GM23338 (cell line): ENCODE measurements around the gene EXD3. TPM values are rescaled to one million over a fixed set of nuclear protein-coding genes. Genes with fewer than 3 reads are reported as not detected.

Experiments used
- ATAC-seq: fragments of 200-7000 bp; cut with Tn5 transposase; 3 replicates; pipeline ENCODE4 v1.9.1; 2020
- DNase-seq: peaks from one replicate; pipeline ENCODE4 v3.0.0-alpha.2; 2015; ENCODE audit warnings: low spot score
- H2AFZ ChIP-seq: fragments of 200-600 bp; sonication (generic); 2 replicates; pipeline ENCODE4 v1.8.0; 2016; ENCODE audit warnings: antibody characterized with exemption, mild to moderate bottlenecking, moderate library complexity
- H3F3A ChIP-seq: fragments of 200-600 bp; sonication (generic); replicated peaks from 2 replicates; pipeline ENCODE4 v1.8.0; 2017; ENCODE audit warnings: antibody characterized with exemption, mixed run types, low read depth
- H3K27ac ChIP-seq: fragments of 200-600 bp; sonication (generic); 2 replicates; pipeline ENCODE4 v1.6.1; 2016; ENCODE audit warnings: low read depth
- H3K27me3 ChIP-seq: fragments of 200-600 bp; sonication (generic); 2 replicates; pipeline ENCODE4 v1.8.0; 2016; ENCODE audit warnings: mild to moderate bottlenecking, mixed run types, moderate library complexity; ENCODE audit not compliant: insufficient read depth
- H3K36me3 ChIP-seq: fragments of 200-600 bp; sonication (generic); 2 replicates; pipeline ENCODE4 v1.8.0; 2016; ENCODE audit warnings: mild to moderate bottlenecking; ENCODE audit not compliant: insufficient read depth
- H3K4me1 ChIP-seq: fragments of 200-600 bp; sonication (generic); 2 replicates; pipeline ENCODE4 v1.8.0; 2016; ENCODE audit warnings: mild to moderate bottlenecking, moderate library complexity; ENCODE audit not compliant: insufficient read depth
- H3K4me2 ChIP-seq: fragments of 200-600 bp; sonication (generic); 2 replicates; pipeline ENCODE4 v1.7.1; 2017; ENCODE audit warnings: mixed run types
- H3K4me3 ChIP-seq: fragments of 200-600 bp; sonication (generic); 2 replicates; pipeline ENCODE4 v1.6.1; 2016; ENCODE audit warnings: mixed run types
- H3K79me2 ChIP-seq: fragments of 200-600 bp; sonication (generic); replicated peaks from 2 replicates; pipeline ENCODE4 v1.8.0; 2017; ENCODE audit warnings: mild to moderate bottlenecking; ENCODE audit not compliant: insufficient read depth
- H3K9me2 ChIP-seq: fragments of 200-600 bp; sonication (generic); 2 replicates; pipeline ENCODE4 v1.8.0; 2017; ENCODE audit not compliant: insufficient read depth
- H4K20me1 ChIP-seq: fragments of 200-600 bp; sonication (generic); replicated peaks from 2 replicates; pipeline ENCODE4 v1.8.0; 2017; ENCODE audit warnings: mild to moderate bottlenecking; ENCODE audit not compliant: insufficient read depth
- H3K27ac Mint-ChIP-seq: 2 replicates; pipeline ENCODE4 v1.8.0; 2020; ENCODE audit warnings: inconsistent platforms, mild to moderate bottlenecking, moderate library complexity, mixed read lengths
- H3K27me3 Mint-ChIP-seq: 3 replicates; pipeline ENCODE4 v1.8.0; 2022; ENCODE audit warnings: low read depth, mild to moderate bottlenecking, moderate library complexity, mixed read lengths, inconsistent platforms; ENCODE audit not compliant: insufficient read depth, poor library complexity
- H3K36me3 Mint-ChIP-seq: 3 replicates; pipeline ENCODE4 v1.8.0; 2021; ENCODE audit warnings: low read depth, mild to moderate bottlenecking, inconsistent platforms, moderate library complexity, mixed read lengths
- H3K4me1 Mint-ChIP-seq: 3 replicates; pipeline ENCODE4 v1.8.0; 2020; ENCODE audit warnings: mild to moderate bottlenecking, inconsistent platforms, mixed read lengths
- H3K4me3 Mint-ChIP-seq: 3 replicates; pipeline ENCODE4 v1.8.0; 2021; ENCODE audit warnings: moderate library complexity, mild to moderate bottlenecking, inconsistent platforms, mixed read lengths
- H3K9me3 Mint-ChIP-seq: 3 replicates; pipeline ENCODE4 v1.8.0; 2020; ENCODE audit warnings: moderate library complexity, mild to moderate bottlenecking, inconsistent platforms, mixed read lengths
- CREB1 ChIP-seq: fragments of 250-450 bp; sonication (Bioruptor Pico); IDR thresholded peaks from 2 replicates; pipeline ENCODE4 v1.5.0; 2020; ENCODE audit warnings: low read depth, mild to moderate bottlenecking, moderate library complexity
- EZH2 ChIP-seq: fragments of 200-600 bp; sonication (generic); IDR thresholded peaks from one replicate; pipeline ENCODE4 v1.8.0; 2017; ENCODE audit warnings: antibody characterized with exemption, mild to moderate bottlenecking, low read depth; ENCODE audit not compliant: unreplicated experiment
- EZH2phosphoT487 ChIP-seq: fragments of 200-600 bp; sonication (generic); IDR thresholded peaks from one replicate; pipeline ENCODE4 v1.8.1; 2018; ENCODE audit warnings: antibody characterized with exemption; ENCODE audit not compliant: unreplicated experiment
- NANOG ChIP-seq: IDR thresholded peaks from 2 replicates; pipeline ENCODE4 v1.6.1; 2016; ENCODE audit warnings: antibody characterized with exemption, borderline replicate concordance
- POLR2AphosphoS5 ChIP-seq: IDR thresholded peaks from 2 replicates; pipeline ENCODE4 v1.6.1; 2016; ENCODE audit warnings: antibody characterized with exemption, low read depth
- REST ChIP-seq: IDR thresholded peaks from one replicate; pipeline ENCODE4 v1.6.1; 2018; ENCODE audit warnings: antibody characterized with exemption; ENCODE audit not compliant: unreplicated experiment
- STAT1 ChIP-seq: IDR thresholded peaks from one replicate; pipeline ENCODE4 v1.6.1; 2016; ENCODE audit warnings: antibody characterized with exemption; ENCODE audit not compliant: unreplicated experiment
- ZNF114 ChIP-seq: fragments of 250-450 bp; sonication (Bioruptor Pico); IDR thresholded peaks from 2 replicates; pipeline ENCODE4 v1.5.0; 2020; ENCODE audit warnings: mild to moderate bottlenecking, moderate library complexity
- ZNF331 ChIP-seq: fragments of 250-450 bp; sonication (Bioruptor Pico); IDR thresholded peaks from 2 replicates; pipeline ENCODE4 v1.5.0; 2020; ENCODE audit warnings: low read depth, mild to moderate bottlenecking, moderate library complexity
- polyA plus RNA-seq: library from polyadenylated mRNA; unstranded; fragments of >200 nt; fragmentation: Nextera tagmentation; extraction: Ambion mirVana; gene quantifications from 2 replicates; pipeline ENCODE4 v1.2.1, GENCODE V29; 2016
- total RNA-seq: library from RNA; depleted of rRNA; stranded (reverse); fragments of >200 nt; shearing (Covaris generic); gene quantifications from 2 replicates; pipeline ENCODE4 v1.2.3, GENCODE V29; 2014
- TF ChIP-seq, protein P1 (sequence below), 2 experiments: fragments of 200-600 bp in 1 of 2; sonication (generic) in 1 of 2; conservative IDR thresholded peaks; 2 replicates each; pipeline versions ENCODE4 v1.5.1 to v1.6.1; 2016 to 2017; ENCODE audit warnings: antibody characterized with exemption in 2 of 2, low read depth in 2 of 2, mild to moderate bottlenecking in 2 of 2, moderate library complexity in 1 of 2
- TF ChIP-seq, protein P2 (sequence below): IDR thresholded peaks from 2 replicates; pipeline ENCODE4 v1.6.1; 2016; ENCODE audit warnings: antibody characterized with exemption

Gene EXD3
- total and polyA plus RNA-seq, 2 experiments from 2014 or later, result 3.6 to 9.7 TPM

DNA sequence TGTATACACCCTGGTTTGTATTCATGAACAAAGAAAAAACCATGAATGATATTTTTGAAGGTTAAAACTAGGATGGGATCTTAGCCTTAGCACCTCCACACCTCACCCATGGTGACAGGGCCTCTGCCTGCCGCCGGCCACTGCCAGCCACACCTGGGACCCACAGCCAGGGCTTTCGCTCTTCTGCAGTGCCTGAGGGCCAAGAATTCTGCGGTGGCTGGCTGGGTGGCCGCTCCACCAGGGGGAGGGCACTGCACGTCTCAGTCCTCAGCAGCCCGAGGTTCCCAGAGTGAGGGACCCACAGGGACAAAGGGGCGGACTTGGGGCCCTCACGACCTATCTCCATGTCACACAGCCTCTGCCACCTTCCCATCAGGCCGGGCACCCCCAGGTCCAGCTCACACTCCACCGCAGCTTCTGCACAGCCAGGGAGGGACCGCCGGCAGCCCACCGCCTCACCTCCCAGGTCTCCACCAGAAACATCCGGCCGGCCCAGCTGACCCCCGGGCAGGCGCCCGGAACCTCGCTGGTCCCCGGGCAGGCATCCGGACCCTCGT, 6.9 kb downstream of the EXD3 start:
- Histone ChIP-seq H3K27ac (no peak overlapping the region), H2AFZ (no peak overlapping the region), H3K36me3 (no peaks in the 10 kb centered on the region), H3F3A (0 out of 2 replicates have a peak, but pooled peaks cover 3% of the 10 kb centered on the region), H3K4me1 (0 out of 2 replicates have a peak, but pooled peaks cover 3% of the 10 kb centered on the region), H4K20me1 (peaks cover 4% of the 10 kb centered on the region), H3K79me2 (peaks cover 15% of the 10 kb centered on the region), H3K27me3 (no peaks in the 10 kb centered on the region), H3K4me3 (no peak overlapping the region), H3K9me2 (no peaks in the 10 kb centered on the region), H3K4me2 (no peak overlapping the region)
- H3K4me3 Mint-ChIP-seq, result no peak overlapping the region
- peaks cover 2% of the 10 kb centered on the region for H3K27me3 Mint-ChIP-seq
- no peaks in the 10 kb centered on the region for H3K9me3 Mint-ChIP-seq
- no peak for ATAC-seq
- no peak overlapping the region for H3K27ac Mint-ChIP-seq
- H3K36me3 Mint-ChIP-seq, result no peaks in the 10 kb centered on the region
- DNase-seq, result no peak
- TF ChIP-seq ZNF331 (no peak), ZNF114 (CRISPR knock-in tag) (no peak), CREB1 (CRISPR knock-in tag) (no peak)
- TF ChIP-seq, protein P1, sequence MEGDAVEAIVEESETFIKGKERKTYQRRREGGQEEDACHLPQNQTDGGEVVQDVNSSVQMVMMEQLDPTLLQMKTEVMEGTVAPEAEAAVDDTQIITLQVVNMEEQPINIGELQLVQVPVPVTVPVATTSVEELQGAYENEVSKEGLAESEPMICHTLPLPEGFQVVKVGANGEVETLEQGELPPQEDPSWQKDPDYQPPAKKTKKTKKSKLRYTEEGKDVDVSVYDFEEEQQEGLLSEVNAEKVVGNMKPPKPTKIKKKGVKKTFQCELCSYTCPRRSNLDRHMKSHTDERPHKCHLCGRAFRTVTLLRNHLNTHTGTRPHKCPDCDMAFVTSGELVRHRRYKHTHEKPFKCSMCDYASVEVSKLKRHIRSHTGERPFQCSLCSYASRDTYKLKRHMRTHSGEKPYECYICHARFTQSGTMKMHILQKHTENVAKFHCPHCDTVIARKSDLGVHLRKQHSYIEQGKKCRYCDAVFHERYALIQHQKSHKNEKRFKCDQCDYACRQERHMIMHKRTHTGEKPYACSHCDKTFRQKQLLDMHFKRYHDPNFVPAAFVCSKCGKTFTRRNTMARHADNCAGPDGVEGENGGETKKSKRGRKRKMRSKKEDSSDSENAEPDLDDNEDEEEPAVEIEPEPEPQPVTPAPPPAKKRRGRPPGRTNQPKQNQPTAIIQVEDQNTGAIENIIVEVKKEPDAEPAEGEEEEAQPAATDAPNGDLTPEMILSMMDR (conservative IDR thresholded peaks at IDR 0.05; ENCODE audit: low read depth in 2 of 2), result no peak
- H3K4me1 Mint-ChIP-seq, result no peaks in the 10 kb centered on the region

DNA sequence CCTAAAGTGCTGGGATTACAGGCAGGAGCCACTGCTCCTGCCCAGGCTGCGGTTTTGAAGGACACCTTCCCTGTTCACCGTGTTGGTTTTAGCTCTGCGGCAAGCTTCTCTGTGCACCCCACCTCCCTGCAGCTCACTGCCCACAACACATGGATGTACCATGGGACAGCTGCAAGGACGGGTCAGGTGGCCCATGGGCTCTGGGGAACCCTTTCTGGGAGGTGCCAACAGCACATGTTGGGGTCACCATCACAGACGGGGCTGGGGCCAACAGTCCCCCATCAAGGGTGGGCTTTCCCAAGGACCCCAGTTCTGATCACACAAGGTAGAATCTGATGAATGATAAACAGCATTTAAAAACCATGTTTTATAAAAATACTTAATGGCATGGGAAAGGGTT, 7.5 kb downstream of the EXD3 start:
- Histone ChIP-seq H3F3A (0 out of 2 replicates have a peak, but pooled peaks cover 3% of the 10 kb centered on the region), H3K36me3 (no peaks in the 10 kb centered on the region), H3K27ac (no peak overlapping the region), H4K20me1 (peaks cover 4% of the 10 kb centered on the region), H2AFZ (no peak overlapping the region), H3K4me3 (no peak overlapping the region), H3K9me2 (no peaks in the 10 kb centered on the region), H3K27me3 (no peaks in the 10 kb centered on the region), H3K4me2 (no peak overlapping the region), H3K79me2 (peaks cover 12% of the 10 kb centered on the region; the same call in 1 of the 2 replicates), H3K4me1 (0 out of 2 replicates have a peak, but pooled peaks cover 3% of the 10 kb centered on the region)
- Mint-ChIP-seq H3K9me3 (no peaks in the 10 kb centered on the region), H3K27ac (no peak overlapping the region), H3K36me3 (no peaks in the 10 kb centered on the region), H3K4me1 (no peaks in the 10 kb centered on the region; the same call in 2 of the 3 replicates), H3K27me3 (peaks cover 2% of the 10 kb centered on the region), H3K4me3 (no peak overlapping the region)
- ATAC-seq, result no peak
- DNase-seq, result no peak
- TF ChIP-seq NANOG (no peak), EZH2phosphoT487 (no peak), STAT1 (no peak), REST (no peak), EZH2 (no peak), ZNF114 (CRISPR knock-in tag) (no peak), CREB1 (CRISPR knock-in tag) (no peak), ZNF331 (no peak), POLR2AphosphoS5 (no peak)
- TF ChIP-seq, protein P2, sequence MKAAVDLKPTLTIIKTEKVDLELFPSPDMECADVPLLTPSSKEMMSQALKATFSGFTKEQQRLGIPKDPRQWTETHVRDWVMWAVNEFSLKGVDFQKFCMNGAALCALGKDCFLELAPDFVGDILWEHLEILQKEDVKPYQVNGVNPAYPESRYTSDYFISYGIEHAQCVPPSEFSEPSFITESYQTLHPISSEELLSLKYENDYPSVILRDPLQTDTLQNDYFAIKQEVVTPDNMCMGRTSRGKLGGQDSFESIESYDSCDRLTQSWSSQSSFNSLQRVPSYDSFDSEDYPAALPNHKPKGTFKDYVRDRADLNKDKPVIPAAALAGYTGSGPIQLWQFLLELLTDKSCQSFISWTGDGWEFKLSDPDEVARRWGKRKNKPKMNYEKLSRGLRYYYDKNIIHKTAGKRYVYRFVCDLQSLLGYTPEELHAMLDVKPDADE, result no peak
- TF ChIP-seq, protein P1 (conservative IDR thresholded peaks at IDR 0.05; ENCODE audit: low read depth in 2 of 2), result no peak
